WI38 (cell line): Measurements from ENCODE around the gene ATF6.

Experiments used
- H3K4me3 ChIP-seq: 2 replicates; pipeline ENCODE4 v1.5.1; 2011; ENCODE audit warnings: low read depth, mild to moderate bottlenecking, control low read depth, low read length
- CTCF ChIP-seq: IDR thresholded peaks from 2 replicates; pipeline ENCODE4 v1.5.1; 2012; ENCODE audit warnings: low read depth, mild to moderate bottlenecking, control low read depth, low read length

Gene ATF6

GRCh38 chr1:161839591-161839990, 73.5 kb downstream of the ATF6 start:
- H3K4me3 ChIP-seq = no peak overlapping the region
- TF ChIP-seq CTCF = no peak

GRCh38 chr1:161840363-161840762, 74.2 kb downstream of the ATF6 start:
- no peak for TF ChIP-seq CTCF
- H3K4me3 ChIP-seq = no peak overlapping the region

DNA sequence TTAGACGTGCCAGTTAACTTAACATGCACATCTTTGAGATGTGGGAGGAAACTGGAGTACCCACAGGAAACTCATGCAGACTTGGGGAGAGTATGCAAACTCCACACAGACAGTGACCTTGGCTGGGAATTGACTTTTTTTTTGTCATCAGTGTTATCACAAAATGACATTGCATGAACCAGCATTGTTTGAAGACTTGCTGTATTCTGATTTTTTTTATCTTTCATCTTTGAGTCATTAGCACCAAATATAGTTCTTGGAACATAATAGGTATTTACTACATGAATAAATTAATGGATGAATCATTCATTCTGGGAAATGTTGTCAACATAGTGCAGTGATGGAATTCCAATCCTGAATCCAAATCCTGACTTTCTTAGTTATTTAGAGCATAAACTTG, 77.0 kb downstream of the ATF6 start:
- no peak overlapping the region for H3K4me3 ChIP-seq
- no peak for TF ChIP-seq CTCF

- no peak for TF ChIP-seq CTCF
- no peak overlapping the region for H3K4me3 ChIP-seq
Observed at GRCh38 chr1:161844696-161845095, 78.6 kb downstream of the ATF6 start.

DNA sequence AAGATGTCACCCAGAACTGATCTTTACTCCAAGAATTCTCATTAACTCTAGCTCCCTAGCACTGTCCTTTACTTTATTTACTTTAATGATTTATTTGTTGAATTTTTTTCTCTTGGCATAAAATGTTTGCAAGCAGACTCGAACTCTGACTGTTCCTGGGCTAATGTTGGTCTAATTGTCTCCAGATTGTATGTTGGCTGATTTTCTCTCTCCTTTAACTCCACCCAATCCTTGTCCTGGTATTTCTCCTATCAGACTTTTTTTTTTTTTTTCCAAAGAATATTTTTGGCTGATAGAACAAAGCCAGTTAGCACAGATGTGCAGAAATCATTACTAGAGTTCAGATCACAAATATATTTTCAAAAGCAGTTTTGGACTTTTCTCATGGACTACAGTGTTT, 82.6 kb downstream of the ATF6 start:
- no peak for TF ChIP-seq CTCF
- H3K4me3 ChIP-seq = no peak overlapping the region

DNA sequence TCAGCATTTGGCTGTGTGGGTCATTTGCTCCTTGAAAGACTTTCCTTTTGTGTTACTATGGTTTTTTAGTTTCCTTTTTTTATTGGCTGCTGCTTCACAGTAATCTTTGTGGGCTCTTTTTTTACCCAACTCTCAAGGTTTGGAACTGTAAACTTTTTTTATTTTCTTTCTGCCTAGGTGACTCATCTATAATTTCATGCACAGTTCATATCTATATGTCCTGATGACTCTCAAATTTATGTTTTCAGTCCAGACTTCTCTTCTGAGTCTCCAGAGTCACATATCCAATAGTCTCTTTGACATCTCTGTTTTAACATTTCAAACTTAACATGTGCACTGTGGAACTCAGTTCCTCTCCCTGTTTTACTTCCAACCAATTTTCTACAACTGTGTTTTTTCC, 83.4 kb downstream of the ATF6 start:
- H3K4me3 ChIP-seq = no peak overlapping the region
- no peak for TF ChIP-seq CTCF

GRCh38 chr1:161855260-161855659, 89.1 kb downstream of the ATF6 start:
- no peak for TF ChIP-seq CTCF

More at GRCh38 chr1:161855260-161855659, 89.1 kb downstream of the ATF6 start:
- no peak overlapping the region for H3K4me3 ChIP-seq
